ENCODE measurements around the gene KRTAP10-8. TPM values are rescaled to one million over a fixed set of nuclear protein-coding genes. Genes with fewer than 3 reads are reported as not detected.

Gene KRTAP10-8, protein sequence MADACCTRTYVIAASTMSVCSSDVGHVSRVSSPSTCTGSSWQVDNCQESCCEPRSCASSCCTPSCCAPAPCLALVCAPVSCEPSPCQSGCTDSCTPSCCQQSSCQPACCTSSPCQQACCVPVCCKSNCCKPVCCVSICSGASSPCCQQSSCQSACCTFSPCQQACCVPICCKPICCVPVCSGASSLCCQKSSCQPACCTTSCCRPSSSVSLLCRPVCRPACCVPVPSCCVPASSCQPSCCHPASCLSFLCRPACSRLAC
- total RNA-seq = not detected in 2 replicates

GRCh38 chr21:44612029-44612486 is at the start of gene KRTAP10-8:
Gene KRTAP10-8, plus strand, starts transcription at chr21:44612079. Its CDS starts 22 bp downstream, at chr21:44612101.

GRCh38 chr21:44573630-44574456 is 38.0 kb upstream of the KRTAP10-8 start, which contains the start of gene KRTAP10-4:
Gene KRTAP10-4, plus strand, starts transcription at chr21:44573729. Its CDS starts 30 bp downstream, at chr21:44573759.

DNA sequence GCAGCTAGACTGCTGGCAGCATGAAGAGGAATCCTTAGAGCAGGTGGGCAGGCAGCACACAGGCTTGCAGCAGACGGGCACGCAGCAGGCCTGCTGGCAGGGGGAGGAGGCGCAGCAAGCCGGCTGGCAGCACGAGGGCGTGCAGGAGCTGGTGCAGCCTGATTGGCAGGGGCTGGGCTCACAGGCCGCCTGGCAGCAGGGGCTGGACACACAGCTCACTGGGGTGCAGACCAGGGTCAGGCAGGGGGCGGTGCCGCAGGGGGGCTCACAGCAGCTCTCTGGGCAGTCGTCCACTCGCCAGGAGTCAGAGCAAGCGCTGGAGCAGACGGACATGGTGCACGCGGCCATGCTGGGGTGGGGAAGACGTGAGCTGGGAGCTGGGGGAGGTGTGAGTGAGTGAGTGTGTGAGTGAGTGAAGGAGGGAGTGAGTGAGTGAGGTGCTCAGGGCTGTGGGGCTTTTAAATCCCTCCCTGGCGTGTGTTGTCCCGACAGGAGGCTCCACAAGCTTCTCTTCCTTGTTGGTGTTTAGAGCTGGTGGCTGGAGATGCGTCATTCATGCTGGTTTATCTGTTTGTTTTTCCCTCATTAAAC is 31.6 kb upstream of the KRTAP10-8 start, which contains the start of gene KRTAP10-5:
Gene KRTAP10-5 (minus strand): TSS at position 374 of the 591 bp plus-strand sequence. CDS start 26 bp downstream, at position 348.

GRCh38 chr21:44592446-44593311 is 19.2 kb upstream of the KRTAP10-8 start, which contains the start of gene KRTAP10-6:
Gene KRTAP10-6, minus strand, starts transcription at chr21:44592505. Its CDS starts 21 bp downstream, at chr21:44592484.

GRCh38 chr21:44600118-44600978 is 11.5 kb upstream of the KRTAP10-8 start, which contains the start of gene KRTAP10-7:
Gene KRTAP10-7, plus strand, starts transcription at chr21:44600597. Its CDS starts 25 bp downstream, at chr21:44600622.

DNA sequence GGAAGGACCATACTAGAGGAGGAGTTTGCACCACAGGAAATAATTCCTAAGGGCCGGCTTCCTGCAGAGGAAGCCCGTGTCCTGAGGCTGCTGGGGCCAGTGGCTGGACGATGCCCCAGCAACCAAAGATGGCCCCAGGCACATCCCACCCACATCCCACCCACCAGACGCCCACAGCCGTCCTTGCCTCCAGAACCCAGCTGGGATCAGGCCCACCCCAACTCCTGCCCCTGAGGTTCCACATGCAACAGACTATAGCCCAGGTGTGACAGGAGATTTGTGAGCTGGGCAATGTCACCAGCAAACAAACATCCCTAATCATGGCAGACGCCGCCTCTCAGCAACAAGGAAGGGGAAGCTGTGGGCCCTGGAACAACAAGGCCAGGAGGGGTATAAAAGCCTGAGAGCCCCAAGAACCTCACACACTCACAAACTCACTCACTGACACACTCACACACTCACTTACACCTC is 14.8 kb downstream of the KRTAP10-8 start, which contains the start of gene KRTAP10-9:
Gene KRTAP10-9 (plus strand): TSS at position 421 of the 471 bp plus-strand sequence. CDS start 79 bp downstream, outside the sequence.

GRCh38 chr21:44637018-44637850 is 25.4 kb downstream of the KRTAP10-8 start, which contains the start of gene KRTAP10-10:
Gene KRTAP10-10, plus strand, starts transcription at chr21:44637356. Its CDS starts 62 bp downstream, at chr21:44637418.

GRCh38 chr21:44646366-44647221 is 34.7 kb downstream of the KRTAP10-8 start, which contains the start of gene KRTAP10-11:
Gene KRTAP10-11, plus strand, starts transcription at chr21:44646414. Its CDS starts 45 bp downstream, at chr21:44646459.

DNA sequence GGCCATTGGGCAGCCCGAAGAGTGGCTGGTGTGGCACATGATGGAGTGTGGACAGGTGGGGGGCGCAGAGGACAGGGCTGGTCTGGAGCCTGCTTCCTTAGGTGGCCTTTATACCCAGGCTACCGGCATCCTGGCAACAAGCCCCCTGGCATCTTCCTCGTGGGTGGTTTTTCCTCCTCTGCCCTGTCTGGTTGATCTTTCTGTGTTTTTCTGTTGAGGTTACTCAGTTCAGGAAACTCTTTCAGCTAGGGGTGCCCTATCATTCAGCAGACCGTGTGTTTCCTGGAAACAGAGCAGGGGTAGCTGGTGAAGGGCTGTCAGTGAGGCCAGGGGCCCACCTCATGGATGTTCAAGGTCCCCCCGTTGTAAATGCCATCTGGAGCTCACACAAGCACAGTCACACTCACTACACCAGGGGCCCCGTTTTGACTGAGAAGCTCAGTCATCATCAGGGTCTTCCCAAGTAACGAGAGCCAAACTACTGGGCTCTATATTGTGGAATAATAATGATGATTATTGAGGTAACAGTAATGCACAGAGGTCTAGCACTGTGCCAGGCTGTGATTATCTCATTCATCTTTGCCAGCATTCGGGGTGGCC is 42.8 kb downstream of the KRTAP10-8 start, which contains the start of gene KRTAP12-4:
Gene KRTAP12-4 (minus strand): TSS at position 84 of the 600 bp plus-strand sequence. CDS start 45 bp downstream, at position 39.

DNA sequence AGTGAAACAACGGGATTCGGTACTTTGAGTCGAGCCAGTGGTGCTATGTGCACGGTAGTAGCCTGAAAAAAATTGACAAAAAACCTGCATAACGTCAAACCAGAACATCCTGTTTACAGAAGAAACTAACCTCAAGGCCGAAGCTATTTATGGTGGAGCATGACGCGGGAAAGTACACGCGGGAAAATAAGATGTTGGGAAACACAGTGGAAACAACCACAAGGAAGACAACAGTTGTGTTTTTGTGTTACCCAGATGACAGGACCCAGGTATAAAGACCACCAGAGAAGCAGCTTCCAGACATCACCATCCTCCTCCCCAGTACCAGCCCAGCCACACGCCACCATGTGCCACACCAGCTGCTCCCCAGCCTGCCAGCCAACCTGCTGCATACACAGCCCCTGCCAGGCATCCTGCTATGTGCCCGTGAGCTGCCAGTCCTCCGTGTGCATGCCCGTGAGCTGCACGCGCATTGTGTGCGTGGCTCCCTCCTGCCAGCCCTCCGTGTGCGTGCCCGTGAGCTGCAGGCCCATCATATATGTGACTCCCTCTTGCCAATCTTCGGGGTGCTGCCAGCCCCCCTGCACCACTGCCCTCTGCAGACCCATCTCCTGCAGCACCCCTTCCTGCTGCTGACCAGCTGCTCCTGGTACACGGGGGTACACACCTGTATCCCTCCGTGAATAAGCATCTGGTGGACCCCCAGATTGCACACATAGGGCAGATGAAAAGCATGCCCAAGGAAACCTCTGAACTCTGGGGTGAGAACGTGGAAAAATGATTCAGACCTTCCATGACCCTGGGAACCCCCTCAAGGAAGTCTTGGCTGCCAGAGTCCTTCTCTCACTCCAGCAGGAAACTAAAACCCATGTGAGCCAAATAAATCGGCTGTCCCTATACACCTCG is 46.0 kb downstream of the KRTAP10-8 start, which contains the start of gene KRTAP12-3:
Gene KRTAP12-3 (plus strand): TSS at position 298 of the 906 bp plus-strand sequence. CDS start 48 bp downstream, at position 346.

Other genes starting within 250 kb of the KRTAP10-8 start
- gene LRRC3, start 156.6 kb upstream of the KRTAP10-8 start, total RNA-seq = 2.4 and 3.0 TPM in 2 replicates
- not detected in 2 replicates for gene KRTAP10-1, start 71.9 kb upstream of the KRTAP10-8 start, total RNA-seq
- gene KRTAP10-2, start 60.6 kb upstream of the KRTAP10-8 start, total RNA-seq = not detected in 2 replicates
- not detected in 2 replicates for gene KRTAP10-3, start 53.3 kb upstream of the KRTAP10-8 start, total RNA-seq
- not detected in 2 replicates for gene KRTAP10-4, start 38.4 kb upstream of the KRTAP10-8 start, total RNA-seq
- not detected in 2 replicates for gene KRTAP10-5, start 31.5 kb upstream of the KRTAP10-8 start, total RNA-seq
- not detected in 2 replicates for gene KRTAP10-6, start 19.6 kb upstream of the KRTAP10-8 start, total RNA-seq
- not detected in 2 replicates for gene KRTAP10-7, start 11.5 kb upstream of the KRTAP10-8 start, total RNA-seq
- gene KRTAP10-9, start 15.0 kb downstream of the KRTAP10-8 start, total RNA-seq = not detected in 2 replicates
- not detected in 2 replicates for gene KRTAP10-10, start 25.3 kb downstream of the KRTAP10-8 start, total RNA-seq
- not detected in 2 replicates for gene KRTAP10-11, start 34.3 kb downstream of the KRTAP10-8 start, total RNA-seq
- not detected in 2 replicates for gene KRTAP12-4, start 42.6 kb downstream of the KRTAP10-8 start, total RNA-seq
- gene KRTAP12-3, start 45.9 kb downstream of the KRTAP10-8 start, total RNA-seq = not detected in 2 replicates
- not detected in 2 replicates for gene KRTAP12-2, start 54.8 kb downstream of the KRTAP10-8 start, total RNA-seq
- not detected in 2 replicates for gene KRTAP12-1, start 70.1 kb downstream of the KRTAP10-8 start, total RNA-seq
- not detected in 2 replicates for gene KRTAP10-12, start 85.1 kb downstream of the KRTAP10-8 start, total RNA-seq
- gene TSPEAR, start 99.5 kb downstream of the KRTAP10-8 start, total RNA-seq = not detected in 2 replicates
- 131 and 158 TPM in 2 replicates for gene UBE2G2, start 189.7 kb downstream of the KRTAP10-8 start, total RNA-seq
- 110 and 111 TPM in 2 replicates for gene SUMO3, start 206.0 kb downstream of the KRTAP10-8 start, total RNA-seq